ENCODE measurements around the gene ATP1A4.

The ATP1A4 gene

DNA sequence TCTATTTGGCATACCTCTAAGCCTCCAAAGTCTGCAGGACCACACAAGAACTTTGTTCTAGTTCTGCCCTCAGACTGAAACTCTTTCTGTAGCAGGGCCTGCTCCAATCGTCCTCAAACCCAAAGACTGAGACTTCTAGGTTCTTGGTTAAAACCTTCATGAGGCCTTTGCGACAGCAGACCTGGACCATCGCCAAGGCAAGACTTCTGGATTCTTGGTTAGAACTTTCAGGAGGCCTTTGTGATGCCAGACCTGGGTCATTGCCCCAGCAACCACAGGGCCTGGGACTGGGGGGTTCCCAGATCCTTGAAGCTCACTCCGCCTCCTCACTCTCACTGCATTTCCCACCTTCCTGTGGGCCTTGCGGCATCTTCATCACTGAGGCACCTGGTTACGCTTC is at the start of gene ATP1A4:
ATP1A4 (plus strand) TSS at position 301 of the 400 bp plus-strand sequence. CDS start 438 bp downstream, outside the sequence.
- no peak for DNase-seq (ENCODE audit: low read depth)
- H3K4me3 ChIP-seq (ENCODE audit: low read length): no peak within 1 kb of the TSS
- TF ChIP-seq, protein P1, sequence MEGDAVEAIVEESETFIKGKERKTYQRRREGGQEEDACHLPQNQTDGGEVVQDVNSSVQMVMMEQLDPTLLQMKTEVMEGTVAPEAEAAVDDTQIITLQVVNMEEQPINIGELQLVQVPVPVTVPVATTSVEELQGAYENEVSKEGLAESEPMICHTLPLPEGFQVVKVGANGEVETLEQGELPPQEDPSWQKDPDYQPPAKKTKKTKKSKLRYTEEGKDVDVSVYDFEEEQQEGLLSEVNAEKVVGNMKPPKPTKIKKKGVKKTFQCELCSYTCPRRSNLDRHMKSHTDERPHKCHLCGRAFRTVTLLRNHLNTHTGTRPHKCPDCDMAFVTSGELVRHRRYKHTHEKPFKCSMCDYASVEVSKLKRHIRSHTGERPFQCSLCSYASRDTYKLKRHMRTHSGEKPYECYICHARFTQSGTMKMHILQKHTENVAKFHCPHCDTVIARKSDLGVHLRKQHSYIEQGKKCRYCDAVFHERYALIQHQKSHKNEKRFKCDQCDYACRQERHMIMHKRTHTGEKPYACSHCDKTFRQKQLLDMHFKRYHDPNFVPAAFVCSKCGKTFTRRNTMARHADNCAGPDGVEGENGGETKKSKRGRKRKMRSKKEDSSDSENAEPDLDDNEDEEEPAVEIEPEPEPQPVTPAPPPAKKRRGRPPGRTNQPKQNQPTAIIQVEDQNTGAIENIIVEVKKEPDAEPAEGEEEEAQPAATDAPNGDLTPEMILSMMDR (conservative IDR thresholded peaks at IDR 0.05; ENCODE audit: low read depth, low read length): no peak

DNA sequence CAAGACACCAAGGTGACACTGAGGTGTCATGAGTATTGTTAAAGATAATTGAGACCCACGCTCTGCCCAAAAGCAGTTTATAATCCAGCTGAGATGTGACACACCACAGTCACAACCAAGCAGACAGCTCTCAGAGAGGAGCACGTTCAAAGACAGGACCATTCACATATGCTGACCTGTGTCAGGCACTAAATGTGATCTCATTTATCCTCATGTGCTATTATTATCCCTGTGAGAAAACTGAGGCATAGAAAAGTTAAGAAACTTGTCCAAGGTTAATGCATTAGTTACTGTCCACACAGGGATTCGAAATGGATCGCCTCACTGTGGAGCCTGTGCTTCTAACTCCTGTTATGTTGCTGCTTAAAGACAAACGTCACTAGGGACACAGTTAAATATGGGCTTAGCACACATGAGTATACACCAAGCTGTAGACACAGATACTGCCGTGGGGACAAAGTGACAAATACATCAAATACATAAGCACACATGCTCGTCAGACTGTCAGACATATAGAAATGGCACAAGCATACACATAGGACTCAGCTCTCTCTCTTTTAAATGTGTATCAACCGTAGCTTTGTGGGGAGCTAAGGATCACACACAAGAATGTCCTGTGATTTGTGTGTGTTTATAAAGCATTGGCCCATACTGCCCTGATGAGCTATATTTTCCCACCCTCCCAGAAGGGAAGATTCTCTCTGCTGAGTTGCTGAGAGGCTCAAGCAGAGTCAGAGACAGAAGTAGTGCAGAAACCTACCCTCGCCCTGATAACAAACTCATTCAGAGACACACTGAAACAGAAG is 49.5 kb upstream of the ATP1A4 start:
- no peak overlapping the region for H3K4me3 ChIP-seq (ENCODE audit: low read length)
- no peak for DNase-seq (ENCODE audit: low read depth)
- TF ChIP-seq, protein P1 (conservative IDR thresholded peaks at IDR 0.05; ENCODE audit: low read depth, low read length): no peak

DNA sequence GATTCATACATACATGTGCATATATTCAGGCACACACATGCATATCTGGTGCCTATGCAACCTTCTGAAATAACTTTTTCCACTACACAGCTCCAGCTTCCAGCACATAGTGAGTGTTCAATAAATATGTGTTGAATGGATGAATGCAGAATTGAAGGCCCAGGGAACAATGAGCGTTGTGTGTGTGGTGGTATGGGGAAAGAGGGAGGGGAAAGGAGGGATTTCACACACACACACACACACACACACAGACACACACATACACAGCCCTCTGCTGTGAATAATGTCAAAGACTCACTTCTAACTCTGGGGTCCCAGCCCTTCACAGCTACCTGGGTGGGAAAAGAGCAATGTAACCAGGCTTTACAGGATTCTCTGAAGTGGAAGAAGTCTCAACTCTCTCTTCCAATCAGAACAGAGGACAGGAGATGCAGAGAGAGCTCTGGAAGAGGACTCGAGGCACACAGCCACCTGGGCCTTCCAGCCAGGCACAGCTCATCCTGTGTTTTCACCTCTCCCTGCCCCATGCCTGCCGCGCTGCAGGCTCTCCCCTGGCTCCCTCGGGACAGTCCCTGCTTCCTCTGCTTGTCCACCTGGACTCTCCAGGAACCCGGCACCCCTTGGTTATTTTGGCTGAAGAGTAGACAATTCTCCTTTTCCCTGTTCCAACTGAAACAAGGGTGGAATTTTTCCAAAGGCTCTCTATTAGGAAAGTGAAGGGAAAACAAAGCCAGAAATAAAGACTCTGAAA is 47.6 kb upstream of the ATP1A4 start:
- no peak overlapping the region for H3K4me3 ChIP-seq (ENCODE audit: low read length)
- no peak for DNase-seq (ENCODE audit: low read depth)
- TF ChIP-seq, protein P1 (conservative IDR thresholded peaks at IDR 0.05; ENCODE audit: low read depth, low read length): no peak

DNA sequence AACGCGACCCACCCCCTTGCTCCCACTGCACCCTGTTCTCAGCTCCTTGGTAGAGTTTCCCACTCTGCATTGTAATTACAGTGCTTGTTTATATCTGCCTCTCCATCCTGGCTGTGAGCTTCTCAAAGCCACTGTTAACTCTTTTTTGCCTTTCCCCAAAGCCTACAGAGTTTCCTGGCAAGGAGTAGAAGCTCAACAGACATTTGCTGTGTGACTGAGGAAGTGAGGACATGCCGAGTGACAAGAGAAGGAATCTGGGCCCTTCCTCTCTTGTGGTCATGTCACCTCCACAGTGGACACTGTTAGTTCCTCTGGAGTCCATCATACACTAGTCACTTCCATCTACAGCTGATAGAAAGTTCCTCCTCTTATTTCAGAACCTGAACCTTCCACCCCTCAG is 46.9 kb upstream of the ATP1A4 start:
- no peak for DNase-seq (ENCODE audit: low read depth)
- H3K4me3 ChIP-seq (ENCODE audit: low read length): no peak overlapping the region
- TF ChIP-seq, protein P1 (conservative IDR thresholded peaks at IDR 0.05; ENCODE audit: low read depth, low read length): no peak

DNA sequence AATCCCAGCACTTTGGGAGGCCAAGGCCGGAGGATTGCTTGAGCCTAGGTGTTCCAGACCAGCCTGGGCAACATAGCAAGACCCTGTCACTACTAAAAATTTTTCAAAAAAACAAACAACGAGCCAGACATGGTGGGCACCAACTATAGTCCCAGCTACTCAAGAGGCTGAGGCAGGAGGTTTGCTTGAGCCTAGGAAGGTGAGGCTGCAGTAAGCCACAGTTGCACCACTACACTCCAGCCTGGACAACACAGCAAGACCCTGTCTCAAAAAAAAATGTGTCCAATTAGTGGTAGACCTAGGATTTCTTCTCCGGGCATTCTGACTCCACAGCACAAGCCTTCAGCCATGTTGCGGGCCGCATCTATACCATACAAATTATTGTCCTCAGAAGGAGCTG is 46.2 kb upstream of the ATP1A4 start:
- no peak for DNase-seq (ENCODE audit: low read depth)
- TF ChIP-seq, protein P1 (conservative IDR thresholded peaks at IDR 0.05; ENCODE audit: low read depth, low read length): no peak

DNA sequence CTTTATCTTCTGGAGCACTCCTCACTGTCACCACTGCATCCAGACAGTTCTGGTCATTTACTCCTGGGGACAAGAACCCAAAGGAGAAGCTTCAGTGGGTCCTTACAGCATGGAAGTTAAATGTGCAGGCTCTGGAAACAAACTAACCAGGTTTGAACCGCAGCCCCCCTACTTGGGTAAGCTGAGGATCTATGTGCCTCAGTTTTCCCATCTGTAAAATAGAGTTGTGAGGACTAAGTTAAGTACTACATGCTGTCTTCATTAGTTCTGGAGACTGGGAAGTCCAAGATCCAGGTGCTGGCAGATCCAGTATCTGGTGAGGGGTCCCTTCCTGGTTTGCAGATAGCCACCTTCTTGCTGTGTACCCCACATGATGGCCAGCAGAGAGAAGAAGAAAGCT is 43.9 kb upstream of the ATP1A4 start:
- TF ChIP-seq, protein P1 (conservative IDR thresholded peaks at IDR 0.05; ENCODE audit: low read depth, low read length): no peak
- DNase-seq (ENCODE audit: low read depth): no peak
- no peak overlapping the region for H3K4me3 ChIP-seq (ENCODE audit: low read length)

More for the DNA sequence above, 46.2 kb upstream of the ATP1A4 start:
- no peak overlapping the region for H3K4me3 ChIP-seq (ENCODE audit: low read length)
